Fibroblast of lung (primary cell): ENCODE results near the gene TRIM26. TPM values are rescaled to one million over a fixed set of nuclear protein-coding genes. Genes with fewer than 3 reads are reported as not detected.

ENCODE experiments used
- DNase-seq, 2 donors: peaks; one replicate each; pipeline versions ENCODE4 v3.0.0 to v3.0.0-alpha.2; 2010; ENCODE audit warnings: low read depth in 2 of 2
- H2AFZ ChIP-seq: 2 replicates; pipeline ENCODE4 v1.5.1; 2012; ENCODE audit warnings: low read length, control low read depth, inconsistent platforms
- H3K27ac ChIP-seq: 2 replicates; pipeline ENCODE4 v1.5.1; 2011; ENCODE audit warnings: low read length, control low read depth; ENCODE audit not compliant: insufficient read depth
- H3K27me3 ChIP-seq: 2 replicates; pipeline ENCODE4 v1.5.1; 2011; ENCODE audit warnings: mild to moderate bottlenecking, low read length; ENCODE audit not compliant: control insufficient read depth, insufficient read depth
- H3K36me3 ChIP-seq: 2 replicates; pipeline ENCODE4 v1.5.1; 2011; ENCODE audit warnings: low read length; ENCODE audit not compliant: control insufficient read depth, insufficient read depth
- H3K4me1 ChIP-seq: 2 replicates; pipeline ENCODE4 v1.5.1; 2011; ENCODE audit warnings: low read length; ENCODE audit not compliant: control insufficient read depth, insufficient read depth; ENCODE audit errors: extremely low read depth
- H3K4me2 ChIP-seq: 2 replicates; pipeline ENCODE4 v1.5.1; 2011; ENCODE audit warnings: low read length, control low read depth; ENCODE audit not compliant: insufficient read depth; ENCODE audit errors: extremely low read depth
- H3K4me3 ChIP-seq, 4 experiments: fragments of 200-600 bp in 1 of 4; sonication (generic) in 1 of 4; replicated peaks in 1 of 4; 2 replicates each; pipeline ENCODE4 v1.5.1; 2011 to 2016; ENCODE audit warnings: low read length in 4 of 4, low read depth in 3 of 4, mild to moderate bottlenecking in 3 of 4, control low read depth in 2 of 4, inconsistent platforms in 1 of 4, mixed read lengths in 1 of 4; ENCODE audit not compliant: insufficient read depth in 1 of 4; ENCODE audit errors: control extremely low read depth in 1 of 4
- H3K79me2 ChIP-seq: 2 replicates; pipeline ENCODE4 v1.5.1; 2012; ENCODE audit warnings: mild to moderate bottlenecking, low read length, inconsistent platforms; ENCODE audit not compliant: control insufficient read depth, insufficient read depth
- H3K9ac ChIP-seq: 2 replicates; pipeline ENCODE4 v1.5.1; 2011; ENCODE audit warnings: mild to moderate bottlenecking, low read length, control low read depth; ENCODE audit not compliant: insufficient read depth
- H3K9me3 ChIP-seq: 2 replicates; pipeline ENCODE4 v1.5.1; 2012; ENCODE audit warnings: low read depth, low read length; ENCODE audit not compliant: control insufficient read depth, insufficient read depth
- H4K20me1 ChIP-seq: 2 replicates; pipeline ENCODE4 v1.5.1; 2011; ENCODE audit warnings: low read length; ENCODE audit not compliant: control insufficient read depth, insufficient read depth; ENCODE audit errors: extremely low read depth
- CTCF ChIP-seq, 2 donors: IDR thresholded peaks in 1 of 2; conservative IDR thresholded peaks in 1 of 2; 1 replicate in 1 of 2; 2 replicates in 1 of 2; pipeline ENCODE4 v1.5.1; 2011 to 2012; ENCODE audit warnings: low read length in 2 of 2, control low read depth in 1 of 2, inconsistent platforms in 1 of 2, low read depth in 1 of 2, mild to moderate bottlenecking in 1 of 2
- EZH2 ChIP-seq: IDR thresholded peaks from 2 replicates; pipeline ENCODE4 v1.5.1; 2012; ENCODE audit warnings: low read length, control low read depth, mild to moderate bottlenecking; ENCODE audit errors: missing control alignments
- polyA plus RNA-seq, 2 donors: library from polyadenylated mRNA; depleted of rRNA in 1 of 2; stranded (reverse) in 1 of 2; unstranded in 1 of 2; fragments of >200 nt; gene quantifications; 2 replicates each; pipeline ENCODE4 v1.2.1, GENCODE V29; 2011 to 2012; ENCODE audit warnings: missing spikeins in 1 of 2
- total RNA-seq: library from RNA; depleted of rRNA; stranded (reverse); fragments of >200 nt; gene quantifications from 2 replicates; pipeline ENCODE4 v1.2.1, GENCODE V29; 2014

The TRIM26 gene
- total and polyA plus RNA-seq, 2 donors (not counting 1 experiment from before 2014, with no cell fraction given), result 18.8 to 22.5 TPM

GRCh38 chr6:30231067-30231466 is 17.9 kb upstream of the TRIM26 start:
- H2AFZ ChIP-seq, result no peak overlapping the region
- H4K20me1 ChIP-seq, result no peaks in the 10 kb centered on the region
- H3K27ac ChIP-seq, result no peak overlapping the region
- H3K4me2 ChIP-seq, result no peak overlapping the region
- no peaks in the 10 kb centered on the region for H3K79me2 ChIP-seq
- no peaks in the 10 kb centered on the region for H3K9me3 ChIP-seq
- no peak for DNase-seq
- H3K9ac ChIP-seq, result no peak overlapping the region
- peaks cover 5% of the 10 kb centered on the region for H3K27me3 ChIP-seq
- H3K36me3 ChIP-seq, result no peaks in the 10 kb centered on the region
- TF ChIP-seq CTCF (conservative IDR thresholded peaks at IDR 0.05 in 1 of 2, IDR thresholded peaks at IDR 0.05 in 1 of 2; ENCODE audit: low read depth in 1 of 2, low read length in 2 of 2) (no peak), EZH2 (no peak)
- H3K4me3 ChIP-seq, result no peak overlapping the region
- no peaks in the 10 kb centered on the region for H3K4me1 ChIP-seq

DNA sequence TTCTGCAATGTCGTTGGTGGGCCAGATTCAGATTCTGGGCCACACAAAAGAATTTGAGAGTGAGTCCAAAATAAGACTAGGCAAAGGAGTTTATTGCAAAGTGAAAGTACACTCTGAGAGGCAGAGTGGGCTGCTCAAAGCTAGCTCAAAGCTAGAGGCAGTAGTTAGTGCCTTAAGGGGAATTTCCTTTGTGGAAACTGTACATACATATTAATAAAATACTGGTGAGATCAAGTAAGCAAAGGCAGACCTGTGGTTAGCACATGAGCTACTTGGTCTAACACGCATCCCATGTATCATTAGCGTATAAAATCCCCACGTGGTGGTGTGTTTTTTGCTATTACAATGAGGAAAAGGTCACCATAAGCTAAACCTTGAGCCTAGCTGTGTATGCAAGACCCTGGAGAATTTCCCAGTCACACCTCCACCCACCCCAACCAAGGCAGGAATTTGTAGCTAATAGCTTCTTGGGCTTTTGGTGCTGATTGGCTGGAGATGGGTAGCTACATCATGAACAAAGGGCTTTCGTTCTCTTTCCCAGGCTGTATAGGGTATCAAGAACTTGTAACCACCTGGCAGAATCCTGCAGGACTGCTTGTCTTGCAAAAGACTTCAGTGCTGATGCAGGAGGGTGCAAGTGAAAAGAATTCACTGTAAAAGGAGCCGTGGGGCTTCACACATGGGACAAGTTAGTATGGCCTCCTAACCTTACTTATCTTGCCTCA is 14.7 kb upstream of the TRIM26 start:
- Histone ChIP-seq H3K27me3 (peaks cover 3% of the 10 kb centered on the region), H3K9me3 (no peaks in the 10 kb centered on the region), H3K4me3 (no peak overlapping the region), H2AFZ (no peak overlapping the region), H3K79me2 (no peaks in the 10 kb centered on the region), H4K20me1 (no peaks in the 10 kb centered on the region), H3K27ac (no peak overlapping the region), H3K4me2 (no peak overlapping the region), H3K9ac (no peak overlapping the region), H3K36me3 (no peaks in the 10 kb centered on the region), H3K4me1 (no peaks in the 10 kb centered on the region)
- TF ChIP-seq EZH2, result no peak
- no peak for TF ChIP-seq CTCF (conservative IDR thresholded peaks at IDR 0.05 in 1 of 2, IDR thresholded peaks at IDR 0.05 in 1 of 2; ENCODE audit: low read depth in 1 of 2, low read length in 2 of 2)
- no peak for DNase-seq

DNA sequence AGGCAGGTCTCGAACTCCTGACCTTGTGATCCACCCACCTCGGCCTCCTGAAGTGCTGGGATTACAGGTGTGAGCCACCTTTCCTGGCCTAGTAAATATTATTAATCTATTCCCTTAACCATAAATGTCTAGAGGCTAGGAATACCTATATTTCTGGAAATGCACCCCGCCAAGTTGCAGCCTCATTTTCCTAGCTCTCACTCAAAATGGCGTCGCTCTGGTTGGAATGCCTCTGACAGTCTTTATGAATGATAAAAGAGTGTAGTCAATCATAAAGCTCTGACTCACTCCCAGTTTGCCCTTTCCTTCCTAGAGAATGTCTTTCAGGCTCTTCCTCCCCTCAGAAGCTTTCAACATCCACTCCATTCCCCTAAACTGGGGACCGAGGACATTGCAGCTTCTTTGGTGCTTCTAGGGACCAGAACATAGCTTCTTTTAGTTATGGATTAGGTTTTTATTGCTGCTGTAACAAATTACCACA is 14.1 kb upstream of the TRIM26 start:
- no peaks in the 10 kb centered on the region for H3K79me2 ChIP-seq
- no peak overlapping the region for H2AFZ ChIP-seq
- no peaks in the 10 kb centered on the region for H3K9me3 ChIP-seq
- H4K20me1 ChIP-seq, result no peaks in the 10 kb centered on the region
- H3K4me1 ChIP-seq, result no peaks in the 10 kb centered on the region
- H3K4me3 ChIP-seq, result no peak overlapping the region
- TF ChIP-seq EZH2 (no peak), CTCF (conservative IDR thresholded peaks at IDR 0.05 in 1 of 2, IDR thresholded peaks at IDR 0.05 in 1 of 2; ENCODE audit: low read depth in 1 of 2, low read length in 2 of 2) (no peak)
- H3K9ac ChIP-seq, result no peak overlapping the region
- H3K4me2 ChIP-seq, result no peak overlapping the region
- H3K27ac ChIP-seq, result no peak overlapping the region
- H3K27me3 ChIP-seq, result peaks cover 3% of the 10 kb centered on the region
- no peak for DNase-seq
- H3K36me3 ChIP-seq, result no peaks in the 10 kb centered on the region
